ENCODE data around the gene S100A12.
"Not testable (repeated sequence)": the region's sequence is repeated elsewhere in the genome, so short reads cannot be mapped to it uniquely, and the experiment has no call there.

Gene S100A12

DNA sequence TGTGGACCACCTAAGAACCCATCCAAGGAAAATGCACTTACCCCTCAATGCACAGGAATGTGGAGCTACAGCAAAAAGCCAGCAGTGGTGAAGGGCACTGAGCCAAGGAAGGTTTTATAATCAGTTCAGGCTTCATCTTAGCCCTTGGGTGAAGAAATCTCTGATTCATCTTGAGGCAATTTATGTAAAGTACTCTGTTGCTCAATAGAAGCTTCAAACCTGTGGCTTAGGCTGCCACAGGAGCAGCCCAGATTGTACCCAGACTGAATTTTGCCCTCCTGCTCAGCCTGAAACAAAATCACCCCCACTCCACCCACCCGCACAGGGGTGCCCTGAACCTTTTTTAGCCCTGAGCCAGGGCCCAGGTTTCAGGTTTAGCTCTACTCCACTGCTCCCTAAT, at the start of gene S100A12:
TSS of gene S100A12 (minus strand) at position 111 of the 400 bp plus-strand sequence. CDS start 1,029 bp downstream, outside the sequence.
- no peak for DNase-seq (ENCODE audit: low read depth in 2 of 2)

GRCh38 chr1:153422450-153423068, 47.1 kb upstream of the S100A12 start:
- DNase-seq (ENCODE audit: low read depth in 2 of 2) = peak; percentile 45 to 67

GRCh38 chr1:153420306-153420705, 44.9 kb upstream of the S100A12 start:
- no peak for DNase-seq (ENCODE audit: low read depth in 2 of 2)

DNA sequence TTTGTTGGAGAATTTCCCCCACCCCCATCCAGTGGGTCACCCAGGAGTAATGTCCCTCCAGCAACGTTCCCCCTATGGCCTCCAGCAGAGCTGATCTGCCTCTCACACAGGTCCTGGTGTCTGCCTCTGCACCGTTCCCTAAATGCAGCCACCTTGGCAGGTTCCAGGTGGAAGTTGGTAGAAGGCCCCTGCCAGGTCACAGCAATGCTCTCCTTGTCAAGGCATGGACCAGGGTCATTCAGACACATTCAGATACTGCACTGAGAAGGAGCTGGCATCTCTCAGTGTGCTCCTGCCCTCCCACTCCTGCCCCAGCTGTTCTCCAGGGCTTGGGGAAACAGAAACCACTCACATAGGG, 44.0 kb upstream of the S100A12 start:
- DNase-seq (ENCODE audit: low read depth in 2 of 2) = not testable (repeated sequence)

GRCh38 chr1:153418758-153419435, 43.5 kb upstream of the S100A12 start:
- DNase-seq (ENCODE audit: low read depth in 2 of 2) = not testable (repeated sequence)

DNA sequence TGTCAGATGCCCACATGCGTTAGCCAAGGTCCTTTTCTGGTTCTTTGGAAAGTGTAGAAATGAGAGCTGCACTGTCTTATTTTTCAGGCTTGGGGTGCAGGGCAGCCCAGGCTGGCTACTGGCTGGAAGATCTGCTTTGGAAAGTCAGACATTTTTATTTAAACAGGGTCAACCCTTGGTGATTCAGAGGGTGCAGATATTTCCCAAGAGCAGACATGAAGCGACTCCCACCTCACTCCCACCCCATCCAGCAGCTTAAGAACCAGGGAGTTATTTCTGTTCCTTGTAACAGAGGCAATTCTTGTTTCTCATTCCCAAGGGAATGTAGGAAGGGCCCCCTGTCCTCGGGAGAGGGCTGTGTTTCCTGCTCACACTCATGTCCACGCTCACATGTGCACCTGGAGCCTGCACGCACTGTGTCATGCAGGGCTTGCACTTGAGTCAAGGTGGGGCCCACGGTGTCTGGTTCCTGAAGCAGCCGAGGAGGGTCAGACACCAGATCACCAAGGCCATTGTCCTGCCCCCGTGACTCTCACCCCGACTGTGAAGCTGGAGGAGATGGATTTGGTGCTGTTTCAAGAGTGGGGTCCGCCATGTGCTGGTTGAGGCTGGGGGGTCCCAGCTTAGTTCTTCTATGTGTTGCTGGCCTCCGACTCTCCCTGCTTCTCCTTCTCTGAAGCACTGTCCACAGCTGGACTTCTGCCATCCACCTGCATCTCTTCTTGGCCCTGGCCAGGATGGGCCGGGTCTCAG, 41.9 kb upstream of the S100A12 start:
- DNase-seq (ENCODE audit: low read depth in 2 of 2) = no peak

- DNase-seq (ENCODE audit: low read depth in 2 of 2) = no peak
Observed at GRCh38 chr1:153415850-153416570, 40.6 kb upstream of the S100A12 start, which contains the start of gene S100A7A. TSS of gene S100A7A (plus strand) at chr1:153416520. CDS start at chr1:153418083, 1,563 bp downstream.

- not testable (repeated sequence) for DNase-seq (ENCODE audit: low read depth in 2 of 2)
Observed at GRCh38 chr1:153413961-153414360, 38.5 kb upstream of the S100A12 start.

GRCh38 chr1:153407274-153407673, 31.9 kb upstream of the S100A12 start:
- DNase-seq (ENCODE audit: low read depth in 2 of 2) = not testable (repeated sequence)

DNA sequence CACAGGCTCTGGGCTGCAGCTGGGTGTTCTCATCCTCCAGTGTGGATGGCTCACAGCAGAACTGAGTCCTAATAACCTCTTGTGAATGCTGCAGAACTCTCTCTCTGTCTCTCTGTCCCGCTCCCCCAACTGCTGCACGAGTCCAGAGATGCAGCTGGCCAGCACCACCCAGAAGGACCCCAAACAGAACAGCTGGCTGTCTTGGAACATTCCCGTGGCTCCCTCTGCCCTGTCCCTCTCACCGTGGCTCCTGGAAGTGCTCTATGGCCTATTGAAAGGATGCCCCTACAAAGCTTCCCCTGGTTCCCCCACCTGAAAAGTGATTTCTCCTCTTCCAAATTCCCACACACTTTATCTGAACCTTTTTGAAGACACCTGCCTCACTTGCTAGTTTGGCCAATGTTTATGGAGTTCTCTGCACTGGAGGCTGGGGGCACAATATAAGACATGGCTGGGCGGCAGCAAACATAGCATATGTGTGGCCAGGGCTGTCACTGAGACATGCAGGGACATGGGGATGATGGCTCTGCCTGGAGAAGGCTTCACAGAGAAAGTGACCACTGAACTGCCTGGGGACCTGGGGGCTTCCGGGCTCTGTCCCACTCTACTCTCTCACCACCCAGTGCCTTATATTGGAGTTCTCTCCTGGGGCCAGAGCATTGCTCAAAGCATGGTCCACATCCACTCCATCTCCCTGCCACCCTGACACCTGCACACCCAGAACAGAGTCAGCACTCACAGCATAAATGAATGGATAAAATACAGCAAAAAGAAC, 30.6 kb upstream of the S100A12 start:
- not testable (repeated sequence) for DNase-seq (ENCODE audit: low read depth in 2 of 2)

DNA sequence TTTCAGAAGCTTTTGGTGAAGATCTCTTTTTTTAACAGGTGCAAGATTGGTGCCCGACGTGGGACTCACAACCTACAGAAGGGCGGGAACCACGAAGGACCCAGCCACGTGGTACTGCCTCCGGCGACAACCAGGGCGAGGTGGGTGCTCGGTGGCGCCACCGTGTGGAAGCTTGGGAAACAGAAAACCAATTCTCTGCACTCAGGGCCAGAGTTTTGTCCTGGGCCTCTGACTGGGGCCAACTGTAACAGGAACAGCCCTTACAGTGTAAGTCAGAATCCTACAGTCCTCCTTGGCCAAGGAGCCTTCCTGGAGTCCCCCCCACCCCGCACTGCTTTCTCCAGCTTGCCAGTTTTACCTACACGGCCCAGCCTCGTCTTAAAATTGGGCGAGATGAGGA, 29.3 kb upstream of the S100A12 start:
- DNase-seq (ENCODE audit: low read depth in 2 of 2) = peak; percentile 52 to 60

- no peak for DNase-seq (ENCODE audit: low read depth in 2 of 2)
Observed at GRCh38 chr1:153404086-153404635, 28.7 kb upstream of the S100A12 start.

- DNase-seq (ENCODE audit: low read depth in 2 of 2) = no peak
Observed at GRCh38 chr1:153403421-153404085, 28.1 kb upstream of the S100A12 start.

DNA sequence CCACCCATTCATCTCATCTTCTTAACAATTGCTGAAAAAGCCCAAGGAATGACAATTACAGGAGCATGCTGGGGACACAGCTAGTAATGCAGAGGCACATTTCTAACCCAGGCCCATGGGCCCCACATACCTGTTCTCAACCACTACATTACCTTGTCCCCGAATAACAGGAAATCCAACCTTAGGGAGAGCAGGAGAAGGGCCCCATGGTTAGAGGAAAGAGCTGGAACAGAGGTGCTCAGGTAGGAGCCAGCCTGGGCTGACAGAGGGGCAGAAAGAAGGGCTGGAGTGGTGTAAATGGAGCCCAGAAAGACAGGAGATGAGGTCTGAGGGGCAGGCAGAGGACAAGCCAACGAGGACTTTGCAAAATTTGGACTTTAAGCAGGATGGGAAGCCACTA, 26.8 kb upstream of the S100A12 start:
- no peak for DNase-seq (ENCODE audit: low read depth in 2 of 2)

- DNase-seq (ENCODE audit: low read depth in 2 of 2) = no peak
Observed at GRCh38 chr1:153401461-153401860, 26.0 kb upstream of the S100A12 start.

- DNase-seq (ENCODE audit: low read depth in 2 of 2) = no peak
Observed at GRCh38 chr1:153400244-153400643, 24.8 kb upstream of the S100A12 start.

DNA sequence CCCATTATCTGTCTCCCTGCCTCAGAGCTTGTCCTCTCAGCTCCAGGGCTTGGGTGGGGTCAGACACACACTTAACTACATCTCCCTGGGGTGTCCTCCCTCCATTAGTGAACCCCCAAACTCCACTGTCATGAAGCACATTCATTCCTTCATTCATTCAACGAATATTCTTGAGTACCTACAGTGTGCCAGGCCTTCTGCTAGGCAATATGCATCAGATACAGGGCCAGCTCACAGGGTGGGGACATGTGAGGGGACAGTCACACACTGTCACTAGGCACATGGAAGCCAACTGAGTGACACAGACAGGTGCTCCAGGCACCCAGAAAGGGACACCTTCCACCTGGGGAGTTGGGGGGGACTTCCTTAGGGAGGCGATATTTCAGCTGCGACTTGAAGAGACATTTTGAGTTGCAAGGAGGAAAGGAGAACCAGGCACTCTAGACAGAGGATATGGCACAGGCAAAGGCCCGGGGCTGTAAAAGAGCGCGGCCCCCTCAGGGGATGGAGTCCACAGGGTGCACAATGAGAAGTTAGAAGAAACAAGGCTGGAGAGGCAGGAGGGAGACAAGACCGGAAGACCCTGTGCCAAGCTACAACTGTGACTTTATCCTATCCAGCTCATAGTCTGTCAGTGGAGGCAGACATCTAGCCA, 24.1 kb upstream of the S100A12 start:
- DNase-seq (ENCODE audit: low read depth in 2 of 2) = no peak

DNA sequence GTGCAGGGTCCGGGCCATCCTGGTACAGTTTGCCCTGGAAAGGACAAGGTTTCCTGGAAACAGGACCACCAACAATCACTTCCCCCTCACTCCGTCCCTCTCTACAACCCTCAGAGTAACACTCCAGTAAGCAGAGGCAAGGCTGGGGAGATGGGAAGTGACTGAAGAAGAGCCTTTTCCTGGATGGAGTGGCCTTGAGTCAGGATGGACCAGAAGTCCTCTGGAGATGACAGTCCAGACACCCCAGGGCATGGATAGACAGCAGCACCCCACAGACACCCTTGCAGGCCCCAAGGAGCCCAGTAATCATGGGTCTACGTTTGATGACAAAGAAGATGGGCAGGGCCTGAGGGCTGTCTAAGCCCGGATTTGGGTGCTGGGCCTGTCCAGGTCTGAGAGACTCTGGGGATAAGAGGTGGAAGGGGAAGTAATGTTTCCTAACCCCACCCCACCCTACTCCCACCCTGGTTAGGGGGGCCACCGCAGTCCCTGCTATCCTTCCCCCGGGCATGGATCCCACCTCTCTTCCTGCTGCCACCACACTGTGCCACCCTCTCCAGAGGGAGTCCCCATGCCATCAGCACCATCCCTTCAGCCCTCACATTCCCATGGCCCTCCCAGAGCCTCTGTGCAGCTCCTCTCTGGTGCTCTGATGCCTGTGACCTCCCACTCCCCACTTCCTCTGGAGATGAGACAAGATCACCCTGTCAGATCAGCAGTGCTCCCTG, 22.7 kb upstream of the S100A12 start:
- no peak for DNase-seq (ENCODE audit: low read depth in 2 of 2)

All from stimulated activated CD4-positive, alpha-beta T cell treated with anti-CD3 and anti-CD28 coated beads, Interleukin-4, amount 100 ng/mL, for 48 hours (primary cell).